ENCODE measurements around the gene LMF1. TPM values are rescaled to one million over a fixed set of nuclear protein-coding genes. Genes with fewer than 3 reads are reported as not detected.

The LMF1 gene
- total and polyA plus RNA-seq, 2 of the 8 experiments (the other 6 are each of a cell fraction or from before 2014, with no cell fraction given), result 3.5 to 9.1 TPM

DNA sequence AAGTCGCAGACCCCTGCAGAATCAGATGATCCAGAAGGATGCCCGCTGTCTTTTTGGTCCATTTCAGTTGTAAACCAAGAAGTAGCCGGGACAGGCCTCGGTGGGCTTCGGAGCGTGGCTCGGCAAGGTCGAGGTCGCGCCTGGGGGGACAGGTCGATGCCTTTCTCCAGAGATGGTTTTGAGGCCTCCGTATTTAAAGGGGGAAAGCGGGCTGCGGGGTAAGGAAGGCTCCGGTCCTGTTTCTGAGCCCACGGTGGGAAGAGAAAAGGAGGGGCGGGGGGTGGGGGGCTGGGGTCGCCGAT, 162.7 kb downstream of the LMF1 start:
- 0 out of 2 replicates have a peak overlapping the region, but pooled peaks have one; percentile 14 for H2AFZ ChIP-seq (ENCODE audit: low read length)
- H3K18ac ChIP-seq (ENCODE audit: extremely low read depth, low read length), result no peak overlapping the region
- H2AK5ac ChIP-seq (ENCODE audit: low read depth, low read length), result no peak overlapping the region
- H3K27me3 ChIP-seq (replicated peaks in 1 of 4; ENCODE audit: control insufficient read depth in 3 of 4, extremely low read depth in 1 of 4, insufficient read depth in 3 of 4, low read length in 3 of 4), result peaks cover 0 to 25% (median 16%) of the 10 kb centered on the region in 4 experiments; a peak in 6 of 7 replicates
- H4K8ac ChIP-seq (ENCODE audit: extremely low read depth, insufficient read depth, low read length), result peak overlapping the region; percentile 93
- peak overlapping the region; percentile 70 to 75 for H3K4me2 ChIP-seq (ENCODE audit: insufficient read depth in 1 of 2, low read depth in 2 of 2, low read length in 2 of 2)
- H4K91ac ChIP-seq (replicated peaks; ENCODE audit: insufficient read length, low read length), result no peak overlapping the region
- H3K14ac ChIP-seq (ENCODE audit: insufficient read length), result no peak overlapping the region
- H3K4me3 ChIP-seq (ENCODE audit: extremely low read depth in 1 of 4, insufficient read depth in 2 of 4, low read depth in 3 of 4, low read length in 4 of 4), result peak overlapping the region; percentile 65 to 79 (median 76)
- peaks cover 0 to 4% (median 2%) of the 10 kb centered on the region in 4 experiments; a peak in 5 of 7 replicates for H3K4me1 ChIP-seq (replicated peaks in 1 of 4; ENCODE audit: control insufficient read depth in 3 of 4, insufficient read depth in 4 of 4, low read length in 3 of 4)
- H4K5ac ChIP-seq (ENCODE audit: insufficient read length, low read depth, low read length), result peak overlapping the region; percentile 68
- H3K79me2 ChIP-seq (ENCODE audit: control insufficient read depth in 1 of 2, insufficient read depth in 2 of 2, low read length in 2 of 2), result peaks cover 0 to 5% of the 10 kb centered on the region in 2 experiments; a peak in 1 of 4 replicates
- no peak overlapping the region for H2BK5ac ChIP-seq (ENCODE audit: low read depth, low read length)
- no peaks in the 10 kb centered on the region for H3K9me3 ChIP-seq (ENCODE audit: insufficient read depth in 2 of 2, low read depth in 1 of 2, low read length in 1 of 2)
- no peak overlapping the region for H3K27ac ChIP-seq (ENCODE audit: low read depth, low read length)
- H3K23me2 ChIP-seq (ENCODE audit: low read depth, low read length), result no peaks in the 10 kb centered on the region; the same call in 1 of the 2 replicates
- H3K9ac ChIP-seq (replicated peaks in 1 of 4; ENCODE audit: extremely low read depth in 1 of 4, low read depth in 3 of 4, low read length in 3 of 4), result peak overlapping the region; percentile 9 to 70 (median 52); a peak in 5 of 7 replicates
- ChIA-PET CTCF (ENCODE audit: partially characterized antibody) (interaction anchor here (1.0 kb wide), 1 partner anchor 247 kb away, joined by 3 read pairs; no protein-coding TSS in a partner anchor), POLR2A (ENCODE audit: partially characterized antibody) (no interaction called here)
- no peak overlapping the region for H3K56ac ChIP-seq (replicated peaks; ENCODE audit: insufficient read length, low read depth, low read length)
- peak overlapping the region; percentile 65 for H3K4ac ChIP-seq (replicated peaks; ENCODE audit: insufficient read length, low read depth, low read length)
- WGBS, 2 experiments (ENCODE audit: extremely low coverage in 1 of 2, insufficient coverage in 1 of 2, insufficient read length in 1 of 2, insufficient replicate concordance in 2 of 2, low coverage in 1 of 2, low lambda C conversion rate in 2 of 2, missing lambda C conversion rate in 1 of 2), result 24% methylated on average over 14 of the region's 19 CpGs; no CpG with 5 or more reads in 1 of the 2 experiments
- no peak overlapping the region for H2BK15ac ChIP-seq (ENCODE audit: low read length)
- no peak overlapping the region for H2BK20ac ChIP-seq (ENCODE audit: low read length)
- H3K79me1 ChIP-seq (ENCODE audit: low read depth, low read length), result no peaks in the 10 kb centered on the region
- DNase-seq (ENCODE audit: low read depth in 1 of 2, low spot score in 2 of 2) (no peak), FAIRE-seq (no peak)
- H2BK120ac ChIP-seq (replicated peaks; ENCODE audit: low read depth, low read length), result no peak overlapping the region
- H3K36me3 ChIP-seq (ENCODE audit: control insufficient read depth in 2 of 4, insufficient read depth in 4 of 4, low read length in 3 of 4), result no peaks in the 10 kb centered on the region
- no peak overlapping the region for H3K23ac ChIP-seq (ENCODE audit: insufficient read length)
- H4K20me1 ChIP-seq (replicated peaks in 1 of 2; ENCODE audit: control insufficient read depth in 1 of 2, insufficient read depth in 2 of 2, low read length in 2 of 2), result peaks cover 0 to 5% of the 10 kb centered on the region in 2 experiments
- no peak overlapping the region for H2BK12ac ChIP-seq (ENCODE audit: low read depth, low read length)
- peak; percentile 62 for TF ChIP-seq PHF8 (conservative IDR thresholded peaks at IDR 0.05; ENCODE audit: low read depth, low read length)
- no peak for TF ChIP-seq SRF (IDR thresholded peaks at IDR 0.05; ENCODE audit: low read depth, low read length)
- TF ChIP-seq, protein P1, sequence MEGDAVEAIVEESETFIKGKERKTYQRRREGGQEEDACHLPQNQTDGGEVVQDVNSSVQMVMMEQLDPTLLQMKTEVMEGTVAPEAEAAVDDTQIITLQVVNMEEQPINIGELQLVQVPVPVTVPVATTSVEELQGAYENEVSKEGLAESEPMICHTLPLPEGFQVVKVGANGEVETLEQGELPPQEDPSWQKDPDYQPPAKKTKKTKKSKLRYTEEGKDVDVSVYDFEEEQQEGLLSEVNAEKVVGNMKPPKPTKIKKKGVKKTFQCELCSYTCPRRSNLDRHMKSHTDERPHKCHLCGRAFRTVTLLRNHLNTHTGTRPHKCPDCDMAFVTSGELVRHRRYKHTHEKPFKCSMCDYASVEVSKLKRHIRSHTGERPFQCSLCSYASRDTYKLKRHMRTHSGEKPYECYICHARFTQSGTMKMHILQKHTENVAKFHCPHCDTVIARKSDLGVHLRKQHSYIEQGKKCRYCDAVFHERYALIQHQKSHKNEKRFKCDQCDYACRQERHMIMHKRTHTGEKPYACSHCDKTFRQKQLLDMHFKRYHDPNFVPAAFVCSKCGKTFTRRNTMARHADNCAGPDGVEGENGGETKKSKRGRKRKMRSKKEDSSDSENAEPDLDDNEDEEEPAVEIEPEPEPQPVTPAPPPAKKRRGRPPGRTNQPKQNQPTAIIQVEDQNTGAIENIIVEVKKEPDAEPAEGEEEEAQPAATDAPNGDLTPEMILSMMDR (IDR thresholded peaks at IDR 0.05; ENCODE audit: control extremely low read depth in 1 of 3, insufficient read depth in 1 of 3, low read depth in 1 of 3, low read length in 3 of 3), result no peak
- TF ChIP-seq HDAC2 (IDR thresholded peaks at IDR 0.05; ENCODE audit: borderline replicate concordance in 1 of 2, low read depth in 2 of 2, low read length in 2 of 2), result no peak
- TF ChIP-seq RNF2 (IDR thresholded peaks at IDR 0.05; ENCODE audit: borderline replicate concordance, low read depth, low read length, missing control alignments, poor library complexity, severe bottlenecking), result no peak
- peak; percentile 21 for TF ChIP-seq SAP30 (IDR thresholded peaks at IDR 0.05; ENCODE audit: insufficient read depth, insufficient replicate concordance, low read length)
- TF ChIP-seq CBX5 (IDR thresholded peaks at IDR 0.05; ENCODE audit: low read depth, low read length), result no peak
- no peak for TF ChIP-seq SP4 (IDR thresholded peaks at IDR 0.05; ENCODE audit: low read length)
- TF ChIP-seq YY1 (IDR thresholded peaks at IDR 0.05; ENCODE audit: low read depth, low read length), result no peak

Data from H1 (cell line).